AG04450 (cell line): Measurements from ENCODE around the gene PLPPR5. TPM values are rescaled to one million over a fixed set of nuclear protein-coding genes. Genes with fewer than 3 reads are reported as not detected.

Source experiments
- CTCF ChIA-PET: fragments of 300-600, 350-600 bp; formaldehyde crosslinking; extraction: SDS; loops from one replicate; lab custom pipeline; 2022; ENCODE audit warnings: antibody characterized with exemption, inconsistent platforms; lab: Charles Lee
- POLR2A ChIA-PET: fragments of 350-600 bp; formaldehyde crosslinking; extraction: SDS; loops from one replicate; lab custom pipeline; 2021; ENCODE audit warnings: antibody characterized with exemption, inconsistent platforms; lab: Yijun Ruan, JAX
- DNase-seq: peaks from one replicate; pipeline ENCODE4 v3.0.0-alpha.2; 2011; ENCODE audit warnings: low read depth, low spot score
- H3K27ac ChIP-seq: one replicate; pipeline ENCODE4 v1.5.1; 2012; ENCODE audit warnings: low read depth, low read length, control low read depth
- H3K27me3 ChIP-seq: one replicate; pipeline ENCODE4 v1.6.0; 2012; ENCODE audit warnings: low read length; ENCODE audit not compliant: control insufficient read depth, insufficient read depth
- H3K4me3 ChIP-seq: 2 replicates; pipeline ENCODE4 v1.5.1; 2011; ENCODE audit warnings: mild to moderate bottlenecking, low read depth, low read length, control low read depth
- H3K9me3 ChIP-seq: 2 replicates; pipeline ENCODE4 v1.5.1; 2012; ENCODE audit warnings: low read length; ENCODE audit not compliant: control insufficient read depth, insufficient read depth
- polyA plus RNA-seq: library from polyadenylated mRNA; depleted of rRNA; stranded (reverse); fragments of >200 nt; gene quantifications from 2 replicates; pipeline ENCODE4 v1.2.3, GENCODE V29; 2011
- TF ChIP-seq, protein P1 (sequence below): IDR thresholded peaks from 2 replicates; pipeline ENCODE4 v1.5.1; 2011; ENCODE audit warnings: low read depth, low read length, control low read depth, inconsistent platforms

Gene PLPPR5
- polyA plus RNA-seq, 1 experiment: 0.07 TPM

DNA sequence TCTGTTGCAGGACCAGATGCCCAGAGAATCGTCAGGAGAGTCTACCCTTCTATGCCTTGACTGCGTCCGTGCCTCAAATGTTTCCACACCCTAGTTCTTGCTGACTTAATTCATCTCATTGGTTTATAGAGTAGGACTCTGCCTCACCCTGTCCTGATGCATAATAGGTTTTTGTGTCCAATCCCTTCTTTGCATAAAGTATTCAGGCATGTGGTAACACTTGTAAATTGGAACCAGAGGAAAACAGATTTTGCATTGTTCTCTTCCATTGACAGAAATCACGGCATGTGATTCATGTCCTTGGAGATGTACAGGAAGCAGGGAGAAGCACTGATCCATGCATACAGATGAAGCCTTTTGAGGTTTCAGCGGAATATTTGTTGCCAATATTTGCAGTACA, 29.5 kb downstream of the PLPPR5 start:
- Histone ChIP-seq H3K4me3 (no peak overlapping the region), H3K9me3 (no peaks in the 10 kb centered on the region), H3K27me3 (no peaks in the 10 kb centered on the region), H3K27ac (no peak overlapping the region)
- TF ChIP-seq, protein P1, sequence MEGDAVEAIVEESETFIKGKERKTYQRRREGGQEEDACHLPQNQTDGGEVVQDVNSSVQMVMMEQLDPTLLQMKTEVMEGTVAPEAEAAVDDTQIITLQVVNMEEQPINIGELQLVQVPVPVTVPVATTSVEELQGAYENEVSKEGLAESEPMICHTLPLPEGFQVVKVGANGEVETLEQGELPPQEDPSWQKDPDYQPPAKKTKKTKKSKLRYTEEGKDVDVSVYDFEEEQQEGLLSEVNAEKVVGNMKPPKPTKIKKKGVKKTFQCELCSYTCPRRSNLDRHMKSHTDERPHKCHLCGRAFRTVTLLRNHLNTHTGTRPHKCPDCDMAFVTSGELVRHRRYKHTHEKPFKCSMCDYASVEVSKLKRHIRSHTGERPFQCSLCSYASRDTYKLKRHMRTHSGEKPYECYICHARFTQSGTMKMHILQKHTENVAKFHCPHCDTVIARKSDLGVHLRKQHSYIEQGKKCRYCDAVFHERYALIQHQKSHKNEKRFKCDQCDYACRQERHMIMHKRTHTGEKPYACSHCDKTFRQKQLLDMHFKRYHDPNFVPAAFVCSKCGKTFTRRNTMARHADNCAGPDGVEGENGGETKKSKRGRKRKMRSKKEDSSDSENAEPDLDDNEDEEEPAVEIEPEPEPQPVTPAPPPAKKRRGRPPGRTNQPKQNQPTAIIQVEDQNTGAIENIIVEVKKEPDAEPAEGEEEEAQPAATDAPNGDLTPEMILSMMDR: no peak
- no peak for DNase-seq
- ChIA-PET POLR2A (interaction anchor here (1.0 kb wide), 1 partner anchor 12 kb away, joined by 3 read pairs; no protein-coding TSS in a partner anchor), CTCF (no interaction called here)

DNA sequence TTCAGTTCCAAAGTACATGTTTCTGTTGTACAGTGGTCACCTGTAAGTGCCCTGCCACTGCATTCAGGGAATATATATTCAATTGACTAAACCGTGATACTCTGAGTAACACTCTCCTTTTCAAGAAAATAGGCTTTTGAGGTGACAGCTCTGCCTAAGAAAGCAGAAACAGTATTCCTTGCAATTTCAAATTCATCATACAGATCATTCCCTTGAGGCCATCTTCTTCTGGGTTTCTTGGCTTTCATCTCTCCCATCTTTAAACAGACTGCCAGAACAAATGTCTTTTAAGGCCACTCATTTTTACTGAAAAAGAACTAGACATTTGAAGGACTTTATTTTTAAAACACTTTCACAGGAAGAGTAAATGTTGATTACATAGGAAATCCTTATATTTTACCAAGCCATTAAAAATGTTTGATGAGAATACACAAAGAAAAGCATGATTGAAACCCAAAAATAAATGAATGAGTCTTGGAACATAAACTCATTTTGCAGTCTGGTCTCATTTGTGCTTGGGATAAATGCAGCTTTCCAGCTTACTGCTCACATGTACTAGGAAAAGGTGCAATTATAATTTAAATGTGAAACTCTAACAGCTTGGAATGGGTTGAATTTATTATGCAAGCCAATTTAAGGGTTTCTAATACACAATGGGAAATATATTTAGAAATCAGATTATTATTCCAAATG, 34.7 kb downstream of the PLPPR5 start:
- TF ChIP-seq, protein P1: no peak
- Histone ChIP-seq H3K9me3 (no peaks in the 10 kb centered on the region), H3K27ac (no peak overlapping the region), H3K27me3 (no peaks in the 10 kb centered on the region), H3K4me3 (no peak overlapping the region)
- CTCF ChIA-PET: no interaction called here
- POLR2A ChIA-PET: no interaction called here
- no peak for DNase-seq

DNA sequence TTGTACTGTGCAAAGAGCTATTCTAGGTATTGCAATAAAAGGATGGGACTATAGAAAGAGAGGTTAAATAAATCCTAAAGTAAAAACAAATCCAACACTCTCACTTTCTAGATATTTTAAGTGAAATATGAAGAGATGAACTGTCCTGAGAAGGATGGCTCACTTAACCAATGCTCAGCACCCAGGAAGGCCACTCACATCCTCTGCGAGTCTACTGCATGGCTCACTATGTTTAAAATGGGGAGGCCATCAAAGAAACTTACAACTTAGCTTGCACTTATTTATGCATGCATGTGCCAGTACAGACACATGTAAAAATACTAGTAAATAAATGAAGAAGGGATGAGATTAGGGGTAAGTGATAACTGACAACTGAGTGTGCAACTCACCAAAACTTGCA, 37.5 kb downstream of the PLPPR5 start:
- H3K27me3 ChIP-seq: no peaks in the 10 kb centered on the region
- H3K27ac ChIP-seq: no peak overlapping the region
- no peaks in the 10 kb centered on the region for H3K9me3 ChIP-seq
- DNase-seq: no peak
- POLR2A ChIA-PET: no interaction called here
- TF ChIP-seq, protein P1: no peak
- CTCF ChIA-PET: no interaction called here
- no peak overlapping the region for H3K4me3 ChIP-seq

DNA sequence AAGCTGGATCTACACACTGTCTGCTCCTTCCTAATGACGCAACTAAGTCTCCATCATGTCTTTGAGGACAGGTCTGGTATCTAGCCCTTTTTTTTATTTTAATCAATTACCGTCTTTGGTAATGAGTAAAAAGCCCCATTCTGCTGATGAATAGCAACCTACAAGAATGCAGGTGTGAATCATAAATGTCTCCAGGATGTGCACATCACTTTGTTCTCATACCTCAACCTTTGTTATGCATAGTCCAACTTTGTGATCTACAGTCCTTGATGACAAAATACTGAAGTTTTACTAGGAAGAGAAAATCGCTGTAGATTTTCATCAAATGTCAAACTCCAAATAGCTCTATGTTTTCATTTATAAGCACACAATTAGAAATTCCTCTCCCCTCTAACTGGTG, 39.3 kb downstream of the PLPPR5 start:
- POLR2A ChIA-PET: no interaction called here

DNA sequence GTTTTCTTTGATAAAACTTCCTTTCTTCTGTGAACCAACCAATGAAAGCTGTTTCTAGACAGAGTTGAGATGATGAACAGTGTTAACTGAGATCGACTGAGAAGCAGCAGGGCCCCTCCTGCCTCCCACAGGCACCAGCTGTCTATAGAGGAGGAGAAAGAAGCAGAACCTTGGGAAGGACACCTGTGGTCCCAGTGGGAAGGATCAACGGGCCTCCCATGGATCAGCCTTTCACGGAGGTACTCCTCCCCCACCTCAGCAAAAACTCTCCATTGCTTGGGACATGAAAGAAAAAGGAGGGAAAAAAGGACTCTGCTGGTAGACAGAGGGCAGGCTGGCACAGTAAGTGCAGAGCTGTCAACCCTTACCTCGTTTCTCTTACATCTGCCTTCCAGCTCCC, 40.5 kb downstream of the PLPPR5 start:
- H3K27me3 ChIP-seq: no peaks in the 10 kb centered on the region
- H3K4me3 ChIP-seq: no peak overlapping the region
- TF ChIP-seq, protein P1: no peak
- H3K27ac ChIP-seq: no peak overlapping the region
- CTCF ChIA-PET: interaction anchor here (0.5 kb wide), 1 partner anchor 12 kb away, joined by 3 read pairs; no protein-coding TSS in a partner anchor
- DNase-seq: no peak
- H3K9me3 ChIP-seq: no peaks in the 10 kb centered on the region
- POLR2A ChIA-PET: no interaction called here

More for the DNA sequence above, 39.3 kb downstream of the PLPPR5 start:
- H3K9me3 ChIP-seq: no peaks in the 10 kb centered on the region
- TF ChIP-seq, protein P1: no peak
- H3K27ac ChIP-seq: no peak overlapping the region
- DNase-seq: no peak
- H3K27me3 ChIP-seq: no peaks in the 10 kb centered on the region
- CTCF ChIA-PET: interaction anchor here (0.7 kb wide), 1 partner anchor 167 kb away, joined by 3 read pairs; no protein-coding TSS in a partner anchor
- H3K4me3 ChIP-seq: no peak overlapping the region
